ENCODE results near the gene ATXN1. TPM values are rescaled to one million over a fixed set of nuclear protein-coding genes. Genes with fewer than 3 reads are reported as not detected.

ATXN1 gene
- total RNA-seq, 1 experiment from 2014 or later, result 5.6 TPM

DNA sequence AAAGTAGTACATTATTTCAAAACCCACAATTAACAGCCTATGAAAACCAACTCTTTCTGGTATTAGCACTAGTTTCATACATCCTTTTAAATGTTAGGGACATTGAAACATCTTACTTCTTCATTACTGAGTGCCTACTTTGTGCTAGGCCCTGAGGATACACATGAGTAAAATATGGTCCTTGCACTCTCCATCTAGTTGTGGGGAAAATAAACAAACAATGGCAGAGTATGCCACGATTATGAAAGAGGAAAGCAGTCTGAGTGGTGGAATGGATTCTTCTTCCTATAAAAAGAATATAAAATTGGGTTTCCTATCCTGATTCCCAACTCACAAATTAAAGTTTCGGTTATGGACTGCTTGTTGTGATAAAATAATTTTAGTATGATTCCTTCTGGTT lies 84.9 kb downstream of the ATXN1 start:
- no CpG with 5 or more reads among the region's 2 CpGs for WGBS (ENCODE audit: extremely low coverage, insufficient read length, low lambda C conversion rate)
- no peak overlapping the region for H3K4me2 ChIP-seq (ENCODE audit: insufficient read depth, insufficient read length, low read length)
- no peak overlapping the region for H3K56ac ChIP-seq (ENCODE audit: insufficient read length, low read depth, low read length)
- H3K9me3 ChIP-seq (ENCODE audit: control insufficient read depth, low read depth, low read length), result no peaks in the 10 kb centered on the region
- Mint-ChIP-seq H3K4me3 (no peak overlapping the region), H3K27ac (no peak overlapping the region; a peak in 1 of 7 replicates), H3K4me1 (peaks cover 15 to 16% of the 10 kb centered on the region in 2 experiments), H3K27me3 (ENCODE audit: low read depth) (peaks cover 2% of the 10 kb centered on the region; the same call in 1 of the 2 replicates), H3K36me3 (ENCODE audit: insufficient read depth in 1 of 3, low read depth in 3 of 3) (no peaks in the 10 kb centered on the region), H3K9me3 (no peaks in the 10 kb centered on the region)
- H3K9ac ChIP-seq (ENCODE audit: extremely low read depth, insufficient read length, low read length), result no peak overlapping the region
- no peak overlapping the region for H4K91ac ChIP-seq (ENCODE audit: insufficient read length, low read depth, low read length)
- no peak overlapping the region for H3K27ac ChIP-seq (ENCODE audit: insufficient read length, low read depth, low read length)
- H2BK5ac ChIP-seq (ENCODE audit: insufficient read length, low read length), result no peak overlapping the region
- H3K23me2 ChIP-seq (ENCODE audit: insufficient read length, low read depth, low read length, poor library complexity, severe bottlenecking), result no peaks in the 10 kb centered on the region
- no peak overlapping the region for H2BK15ac ChIP-seq (ENCODE audit: low read depth, low read length)
- H3K4ac ChIP-seq (ENCODE audit: low read depth, low read length), result no peak overlapping the region
- H4K5ac ChIP-seq (ENCODE audit: insufficient read length, low read depth, low read length), result no peak overlapping the region
- H3K27me3 ChIP-seq (ENCODE audit: insufficient read depth, low read length), result no peaks in the 10 kb centered on the region
- no peak for DNase-seq
- no peak overlapping the region for H3K14ac ChIP-seq (ENCODE audit: insufficient read depth, low read length)
- no peak overlapping the region for H3K18ac ChIP-seq (ENCODE audit: insufficient read length, low read depth, low read length)
- no peak overlapping the region for H3T11ph ChIP-seq (ENCODE audit: low read length)
- no peaks in the 10 kb centered on the region for H3K79me2 ChIP-seq (ENCODE audit: insufficient read depth, low read length)
- TF ChIP-seq, protein P1, sequence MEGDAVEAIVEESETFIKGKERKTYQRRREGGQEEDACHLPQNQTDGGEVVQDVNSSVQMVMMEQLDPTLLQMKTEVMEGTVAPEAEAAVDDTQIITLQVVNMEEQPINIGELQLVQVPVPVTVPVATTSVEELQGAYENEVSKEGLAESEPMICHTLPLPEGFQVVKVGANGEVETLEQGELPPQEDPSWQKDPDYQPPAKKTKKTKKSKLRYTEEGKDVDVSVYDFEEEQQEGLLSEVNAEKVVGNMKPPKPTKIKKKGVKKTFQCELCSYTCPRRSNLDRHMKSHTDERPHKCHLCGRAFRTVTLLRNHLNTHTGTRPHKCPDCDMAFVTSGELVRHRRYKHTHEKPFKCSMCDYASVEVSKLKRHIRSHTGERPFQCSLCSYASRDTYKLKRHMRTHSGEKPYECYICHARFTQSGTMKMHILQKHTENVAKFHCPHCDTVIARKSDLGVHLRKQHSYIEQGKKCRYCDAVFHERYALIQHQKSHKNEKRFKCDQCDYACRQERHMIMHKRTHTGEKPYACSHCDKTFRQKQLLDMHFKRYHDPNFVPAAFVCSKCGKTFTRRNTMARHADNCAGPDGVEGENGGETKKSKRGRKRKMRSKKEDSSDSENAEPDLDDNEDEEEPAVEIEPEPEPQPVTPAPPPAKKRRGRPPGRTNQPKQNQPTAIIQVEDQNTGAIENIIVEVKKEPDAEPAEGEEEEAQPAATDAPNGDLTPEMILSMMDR (conservative IDR thresholded peaks at IDR 0.05), result no peak
- no peak overlapping the region for H2AK5ac ChIP-seq (ENCODE audit: insufficient read length, low read length)
- no peaks in the 10 kb centered on the region for H3K79me1 ChIP-seq (ENCODE audit: insufficient read depth, low read depth, low read length, poor library complexity, severe bottlenecking)
- H4K20me1 ChIP-seq (ENCODE audit: control insufficient read depth, insufficient read depth, insufficient read length), result no peaks in the 10 kb centered on the region
- H3K4me1 ChIP-seq (ENCODE audit: insufficient read depth, low read length), result no peaks in the 10 kb centered on the region; the same call in 1 of the 2 replicates
- H2BK120ac ChIP-seq (ENCODE audit: low read depth, low read length, poor library complexity, severe bottlenecking), result no peak overlapping the region
- H4K8ac ChIP-seq (replicated peaks; ENCODE audit: insufficient read length, low read depth, low read length), result no peak overlapping the region
- no peak overlapping the region for H2BK20ac ChIP-seq (ENCODE audit: low read depth, low read length, poor library complexity, severe bottlenecking)
- no peak overlapping the region for H2BK12ac ChIP-seq (ENCODE audit: insufficient read length, low read depth, low read length)
- no peak overlapping the region for H2AFZ ChIP-seq (ENCODE audit: low read length)
- H3K23ac ChIP-seq (ENCODE audit: insufficient read length, low read depth, low read length), result no peak overlapping the region
